ENCODE data around the gene MATCAP1.

GRCh38 chr16:67144943-67145342, 38.8 kb downstream of the MATCAP1 start:
- TF ChIP-seq CTCF (IDR thresholded peaks at IDR 0.05) (no peak), POLR2A (IDR thresholded peaks at IDR 0.05) (no peak)
